Hematopoietic multipotent progenitor cell (in vitro differentiated cells): ENCODE measurements around the gene SLC35C1. TPM values are rescaled to one million over a fixed set of nuclear protein-coding genes. Genes with fewer than 3 reads are reported as not detected.
A peak's percentile ranks its signal among the peaks of the same experiment; 100 is the strongest.

Experiments used
- DNase-seq, 3 donors: peaks; one replicate each; pipeline ENCODE4 v3.0.0-alpha.2; 2011 to 2015; ENCODE audit warnings: low read depth in 2 of 3, low spot score in 2 of 3
- total RNA-seq: library from RNA; depleted of rRNA; stranded (reverse); fragments of >200 nt; gene quantifications from one replicate; pipeline ENCODE4 v1.2.3, GENCODE V29; 2012

SLC35C1 gene
- total RNA-seq, 1 donor: 10.5 TPM

DNA sequence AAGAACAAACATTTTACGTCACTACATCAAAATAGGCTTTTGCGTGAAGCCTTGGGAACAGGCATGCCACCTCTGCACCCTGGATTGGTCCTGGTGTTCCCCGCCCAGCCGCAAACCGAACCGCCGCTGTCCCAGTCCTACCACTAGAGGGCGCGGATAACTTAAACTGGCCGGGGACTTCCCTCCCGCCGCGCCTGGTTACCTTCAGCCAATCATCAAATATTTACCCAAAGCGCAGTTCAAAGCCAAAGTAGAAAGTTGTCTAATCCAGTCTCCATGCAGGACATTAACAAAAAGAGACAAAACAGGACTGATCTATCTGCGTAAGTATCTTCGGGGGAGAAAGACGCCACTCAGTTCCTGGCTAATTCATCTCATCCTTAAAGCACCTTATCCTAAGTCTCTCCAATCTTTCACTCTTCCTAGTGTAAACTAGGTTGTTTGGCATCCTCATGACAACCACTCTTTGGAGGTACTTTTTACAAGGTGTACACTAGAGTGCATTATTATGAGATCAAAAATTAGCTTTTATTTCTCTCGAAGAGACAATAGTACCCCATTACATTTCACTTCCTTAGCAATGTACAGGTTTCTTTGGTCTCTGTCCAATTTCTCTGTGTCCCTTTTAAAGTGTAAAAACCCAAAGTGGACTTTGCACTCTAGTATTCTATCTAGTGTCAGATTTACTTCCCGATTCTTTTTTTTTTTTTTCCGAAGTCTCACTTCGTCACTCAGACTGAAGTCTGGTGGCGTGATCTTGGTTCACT, 38.4 kb downstream of the SLC35C1 start:
- peak; percentile 85 to 95 (median 91) for DNase-seq

- DNase-seq: no peak
Observed at GRCh38 chr11:45844822-45845578, 40.1 kb downstream of the SLC35C1 start.

- no peak for DNase-seq
Observed at GRCh38 chr11:45846174-45846675, 41.3 kb downstream of the SLC35C1 start.

DNA sequence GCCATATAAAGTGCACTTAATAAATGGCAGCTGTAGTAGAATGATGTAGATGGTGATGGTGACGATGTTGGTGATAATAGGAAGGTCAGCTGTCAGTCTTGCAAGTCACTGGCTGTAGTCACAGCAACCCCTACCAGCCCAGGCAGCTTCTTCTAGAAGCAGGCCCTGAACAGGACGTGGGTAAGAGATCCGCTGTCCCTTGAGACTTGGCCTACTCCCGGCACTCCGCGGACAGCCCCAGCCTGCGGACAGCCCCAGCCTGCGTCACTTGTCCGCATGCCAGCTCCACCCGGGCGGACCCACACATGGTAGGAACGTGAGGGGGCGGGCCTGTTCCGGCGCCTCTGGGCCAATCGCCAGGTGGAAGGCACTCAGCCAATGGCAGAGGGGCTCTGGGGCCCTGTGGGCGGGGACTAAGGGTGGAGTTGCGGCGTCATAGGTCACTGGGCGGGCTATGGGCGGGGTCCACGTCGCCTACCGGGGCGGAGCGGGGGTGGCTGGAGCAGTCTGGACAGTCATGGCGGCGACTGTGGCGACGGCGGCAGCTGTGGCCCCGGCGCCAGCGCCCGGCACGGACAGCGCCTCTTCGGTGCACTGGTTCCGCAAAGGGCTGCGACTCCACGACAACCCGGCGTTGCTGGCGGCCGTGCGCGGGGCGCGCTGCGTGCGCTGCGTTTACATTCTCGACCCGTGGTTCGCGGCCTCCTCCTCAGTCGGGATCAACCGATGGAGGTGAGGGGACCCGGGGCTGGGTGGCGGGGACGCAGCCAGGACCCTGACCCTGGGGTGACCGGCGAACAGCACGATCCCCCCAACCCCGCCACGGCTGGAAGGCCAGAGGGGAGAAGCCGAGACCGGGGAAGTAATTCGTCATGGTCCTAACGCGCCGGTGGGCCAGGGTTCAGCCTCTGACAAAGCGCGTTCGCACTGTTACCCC, 42.3 kb downstream of the SLC35C1 start, which contains the start of gene CRY2:
CRY2 (plus strand) TSS at position 502 of the 937 bp plus-strand sequence; CDS start at position 518, 16 bp downstream.
- peak; percentile 97 to 98 (median 97) for DNase-seq

GRCh38 chr11:45847911-45848316, 43.0 kb downstream of the SLC35C1 start:
- DNase-seq: peak in 2 of 3 donors; percentile 39 to 68

DNA sequence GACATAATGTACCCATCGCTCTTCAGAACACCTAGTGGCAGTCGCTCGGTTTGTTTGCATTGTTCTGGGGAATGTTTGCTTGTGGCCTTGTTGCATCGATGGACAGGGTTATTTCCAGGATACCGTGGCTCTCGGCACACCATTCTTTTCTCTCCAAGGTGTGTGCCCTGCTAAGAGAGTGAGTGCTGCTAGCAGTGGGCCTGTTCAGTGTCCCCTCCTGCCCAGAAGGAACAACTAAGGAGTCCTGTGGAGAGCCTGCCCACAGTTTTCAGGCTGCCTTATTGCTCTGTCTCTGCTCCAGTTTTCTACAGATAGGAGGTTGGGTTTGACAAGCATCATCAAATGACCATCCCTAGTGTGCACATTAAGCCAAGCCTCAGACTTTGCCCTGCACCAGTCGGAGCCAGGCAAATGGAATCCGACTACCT, 43.7 kb downstream of the SLC35C1 start:
- no peak for DNase-seq

DNA sequence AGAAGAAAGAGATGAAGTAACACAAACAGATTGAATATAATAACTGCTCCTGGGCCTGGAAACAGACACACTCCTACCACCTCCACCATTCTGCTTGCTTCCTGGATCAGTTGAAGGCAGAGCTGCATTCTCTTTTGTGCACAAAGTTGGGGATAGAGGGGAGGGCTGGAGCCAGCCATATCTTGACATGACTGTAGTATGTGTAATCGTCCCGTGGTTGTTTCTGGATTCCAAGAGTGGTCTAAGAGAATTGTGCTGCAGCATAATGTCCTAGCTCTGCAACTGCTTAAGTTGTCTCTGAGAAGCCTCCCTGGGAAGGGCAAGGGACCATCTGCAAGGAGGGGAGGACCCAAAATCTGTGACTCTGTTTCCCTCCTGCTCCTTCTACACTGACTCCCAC, 45.5 kb downstream of the SLC35C1 start:
- no peak for DNase-seq

DNA sequence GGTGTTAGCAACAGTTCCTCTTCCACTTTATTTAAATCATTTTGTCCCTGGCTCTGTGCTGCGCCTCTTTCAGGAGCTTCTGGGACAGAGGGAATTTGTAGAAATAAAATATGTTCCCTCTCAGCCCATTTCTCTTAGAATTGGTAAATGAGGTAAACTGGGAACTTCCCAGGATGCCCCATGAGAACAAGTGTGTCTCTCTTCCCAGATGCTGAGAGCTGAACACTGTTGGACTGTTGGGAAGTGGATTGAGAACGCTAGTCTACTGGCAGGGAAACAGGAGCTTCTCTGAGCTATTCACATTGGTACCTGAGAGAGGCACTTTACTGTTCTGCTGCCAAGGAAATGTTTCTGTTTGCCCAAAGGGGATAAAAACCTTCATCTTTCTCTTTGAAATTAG, 46.3 kb downstream of the SLC35C1 start:
- no peak for DNase-seq

GRCh38 chr11:45852018-45852711, 47.2 kb downstream of the SLC35C1 start:
- DNase-seq: no peak

GRCh38 chr11:45852712-45853101, 47.8 kb downstream of the SLC35C1 start:
- DNase-seq: no peak

DNA sequence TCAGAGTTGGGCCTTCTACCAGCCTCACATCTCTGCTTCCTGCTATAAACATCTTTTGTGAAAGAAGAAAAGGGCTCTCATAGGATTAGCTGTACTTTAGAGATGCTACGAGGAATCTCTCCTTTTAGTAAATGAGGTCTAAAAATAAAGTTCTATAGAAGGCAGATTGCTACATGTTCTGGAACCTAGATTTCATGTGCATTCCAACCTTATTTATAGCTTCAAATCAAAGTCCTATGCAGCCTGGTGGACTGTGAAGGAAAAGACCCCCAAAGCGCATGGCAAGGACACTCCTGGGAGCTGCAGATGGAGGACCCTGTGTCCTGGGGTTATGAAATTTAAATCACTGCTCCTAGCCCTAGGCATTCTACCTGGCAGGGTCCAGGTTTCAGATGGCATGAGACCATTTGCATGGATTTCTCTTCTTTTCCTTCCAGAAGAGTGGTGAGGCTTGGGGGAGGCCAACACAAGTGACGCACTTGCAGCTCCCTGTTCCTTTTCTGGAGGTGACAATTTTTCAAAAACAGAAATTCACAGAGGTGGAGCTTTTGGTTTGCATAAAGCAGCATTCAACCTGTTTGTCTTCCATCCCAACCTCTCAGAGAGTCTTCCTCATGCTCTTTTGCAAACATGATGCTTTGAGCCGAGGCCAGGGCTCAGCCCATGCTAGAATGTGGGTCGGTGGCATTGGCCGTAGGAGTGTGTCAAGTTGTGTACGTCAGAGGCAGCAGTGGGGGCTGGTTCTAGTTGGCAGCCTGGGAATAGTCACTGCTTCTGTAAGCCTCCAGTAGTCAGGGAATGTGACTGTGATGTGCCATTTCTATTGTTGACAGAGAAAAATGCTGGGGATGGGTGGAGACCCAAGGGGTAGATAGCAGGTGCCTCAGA, 48.6 kb downstream of the SLC35C1 start:
- no peak for DNase-seq

- no peak for DNase-seq
Observed at GRCh38 chr11:45855308-45855707, 50.4 kb downstream of the SLC35C1 start.

DNA sequence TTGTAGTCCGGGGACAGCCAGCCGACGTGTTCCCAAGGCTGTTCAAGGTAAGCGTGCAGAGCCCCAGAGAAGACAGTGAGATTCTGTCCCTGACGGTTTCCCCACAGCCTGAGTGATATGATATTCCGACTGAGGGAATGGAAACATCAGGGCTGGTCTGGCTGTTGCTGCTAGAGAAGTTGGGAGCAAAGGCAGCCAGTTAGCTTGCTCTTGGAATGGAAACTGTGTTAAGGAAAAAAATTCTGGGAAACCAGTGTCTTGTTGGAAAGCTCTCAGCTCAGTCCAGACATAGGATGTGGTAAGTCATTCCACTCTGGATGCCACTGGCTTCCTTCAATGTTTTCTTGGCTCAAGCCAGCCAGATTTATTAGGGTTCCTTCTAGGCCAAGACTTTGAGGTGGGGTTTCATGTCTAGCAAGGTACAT, 51.1 kb downstream of the SLC35C1 start:
- DNase-seq: no peak

DNA sequence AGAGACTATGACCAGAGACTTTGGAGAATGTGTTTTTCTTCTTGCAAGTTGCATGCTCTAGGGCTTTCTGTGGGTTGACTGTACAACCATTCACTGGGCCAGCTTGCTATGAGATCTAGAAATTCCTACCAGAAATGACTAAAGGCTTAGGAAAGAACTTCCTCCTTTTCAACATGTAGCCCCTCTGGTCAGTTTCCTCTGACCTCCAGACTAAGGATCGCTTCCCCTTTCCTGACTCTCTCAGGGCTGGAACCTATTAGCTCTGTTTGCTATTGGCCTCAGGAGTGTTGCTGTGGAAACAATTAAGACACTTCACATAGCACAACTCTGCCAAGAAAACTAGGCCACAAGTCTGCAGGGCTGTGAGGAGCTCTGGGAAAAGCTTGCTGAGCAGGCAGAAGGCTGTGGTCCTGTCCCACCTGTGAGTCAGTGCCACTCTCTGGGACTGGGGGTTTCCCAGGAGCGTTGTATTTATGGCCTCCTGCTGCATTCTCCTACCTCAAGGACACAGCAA, 53.1 kb downstream of the SLC35C1 start:
- DNase-seq: no peak

- DNase-seq: no peak
Observed at GRCh38 chr11:45858751-45859398, 53.9 kb downstream of the SLC35C1 start.

DNA sequence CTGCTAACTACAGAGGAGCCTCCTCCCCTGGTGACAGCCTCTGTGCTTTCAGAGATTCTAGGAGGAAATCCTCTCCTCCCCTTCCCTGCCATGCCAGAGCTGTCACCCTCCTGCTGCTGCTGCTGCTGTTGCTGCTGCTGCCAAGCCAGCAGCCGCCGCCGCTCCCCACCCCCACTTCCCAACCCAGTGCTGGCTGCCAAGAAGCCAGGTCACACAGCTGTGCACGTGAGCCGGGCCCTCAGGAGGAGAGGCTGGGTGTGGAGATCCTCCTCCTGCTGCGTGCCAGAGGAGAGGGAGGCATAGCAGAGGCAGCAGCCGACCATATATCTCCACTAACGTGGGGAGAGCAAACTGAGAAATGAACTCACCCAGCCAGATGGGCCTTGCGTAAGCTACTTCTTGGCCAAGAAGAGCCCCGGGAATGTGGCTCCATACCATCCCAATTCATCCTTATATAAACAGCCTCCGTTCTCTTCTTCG, 54.8 kb downstream of the SLC35C1 start:
- no peak for DNase-seq

- no peak for DNase-seq
Observed at GRCh38 chr11:45860348-45860747, 55.4 kb downstream of the SLC35C1 start.
